Measurements from ENCODE around the gene LENEP. TPM values are rescaled to one million over a fixed set of nuclear protein-coding genes. Genes with fewer than 3 reads are reported as not detected.
A peak's percentile ranks its signal among the peaks of the same experiment; 100 is the strongest.

LENEP gene, protein sequence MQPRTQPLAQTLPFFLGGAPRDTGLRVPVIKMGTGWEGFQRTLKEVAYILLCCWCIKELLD
- polyA plus RNA-seq (ENCODE audit: insufficient read length in 12 of 12) = under 1 TPM in 1 of 12 donors, not detected in 11; 0.49 TPM
- long read RNA-seq, donor 1 = 0 reads
- long read RNA-seq, donor 2 = 0 reads
- long read RNA-seq, donor 3 = 0 reads
- long read RNA-seq, donor 4 = 0 reads
- long read RNA-seq, donor 5 = 0 reads
- long read RNA-seq, donor 6, partial matches to known transcripts = 0 of 1 reads
- long read RNA-seq, donor 6, other reads (novel, unspliced or antisense) = 0 of 1 reads
- long read RNA-seq, donor 7 = 0 reads
- long read RNA-seq, donor 8 = 0 reads
- long read RNA-seq, donor 9 = 0 reads
- long read RNA-seq, donor 10, partial matches to known transcripts = 0 of 1 reads
- long read RNA-seq, donor 10, other reads (novel, unspliced or antisense) = 0 of 1 reads
- long read RNA-seq, donor 11 = 0 reads

DNA sequence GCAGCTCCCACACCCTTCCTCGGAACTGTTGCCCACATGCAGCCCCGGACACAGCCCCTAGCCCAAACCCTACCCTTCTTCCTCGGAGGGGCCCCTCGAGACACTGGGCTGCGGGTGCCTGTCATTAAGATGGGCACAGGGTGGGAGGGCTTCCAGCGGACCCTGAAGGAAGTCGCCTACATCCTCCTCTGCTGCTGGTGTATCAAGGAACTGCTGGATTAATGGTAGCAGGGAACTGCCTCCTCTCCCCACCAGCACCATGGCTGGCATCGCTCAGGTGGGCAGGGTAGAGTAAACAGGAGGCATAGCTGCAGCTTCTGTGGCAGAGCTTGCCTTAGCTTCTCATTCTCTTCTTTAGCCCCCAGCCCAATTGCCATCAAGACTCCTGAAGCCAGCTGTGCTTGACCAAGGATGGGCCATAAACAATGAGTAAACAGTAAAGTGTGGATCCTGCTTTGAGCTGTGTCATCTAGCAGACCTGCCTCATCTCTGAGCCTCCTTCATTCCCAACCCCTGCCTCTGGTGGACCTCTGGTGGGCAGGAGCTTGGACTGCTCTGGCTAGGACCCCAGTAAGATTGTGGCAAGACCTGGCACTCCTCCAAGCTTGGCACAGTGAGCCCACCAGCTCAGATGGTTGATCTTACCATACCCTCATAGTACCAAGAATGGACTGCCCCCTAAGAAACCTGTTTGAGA is at the start of gene LENEP:
Gene LENEP (plus strand): TSS at position 15 of the 697 bp plus-strand sequence. CDS start 22 bp downstream, at position 37.
- DNase-seq = no peak

DNA sequence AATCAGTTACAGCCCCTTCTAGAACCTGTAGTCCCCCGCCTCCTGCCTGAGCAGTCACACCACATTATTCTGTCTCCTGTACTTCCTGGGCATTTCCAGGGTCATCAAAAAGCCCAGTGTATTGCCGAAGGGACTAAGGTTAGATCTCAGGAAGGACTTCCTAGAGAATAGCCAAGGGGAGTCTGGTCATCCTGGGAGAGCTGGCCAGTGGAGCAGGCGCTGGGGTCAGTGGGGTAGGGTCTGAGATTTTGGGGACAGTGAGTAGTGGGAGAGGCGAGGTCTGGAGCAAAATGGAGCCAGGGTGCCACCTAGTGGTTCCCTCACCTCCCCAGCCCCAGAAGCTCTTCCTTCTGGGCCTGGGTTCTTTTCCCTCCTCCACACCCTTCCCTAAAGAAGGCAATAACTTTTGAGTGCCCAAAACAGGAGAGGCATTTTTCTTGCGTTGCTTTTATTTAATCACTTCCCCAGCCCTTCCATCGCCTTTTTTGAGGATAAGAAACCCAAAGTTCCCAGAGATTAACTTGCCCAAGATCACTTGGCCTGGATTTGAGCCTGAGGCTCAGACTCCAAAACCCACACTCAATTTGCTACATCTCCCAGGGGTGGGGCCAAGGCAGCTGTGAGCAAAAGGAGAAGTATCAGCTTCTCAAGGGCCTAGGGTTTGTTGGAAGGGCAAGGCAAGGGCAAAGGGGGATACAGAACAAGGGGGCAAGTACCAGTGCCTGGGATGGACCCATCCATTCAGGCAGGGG is 49.6 kb upstream of the LENEP start:
- DNase-seq = no peak

DNA sequence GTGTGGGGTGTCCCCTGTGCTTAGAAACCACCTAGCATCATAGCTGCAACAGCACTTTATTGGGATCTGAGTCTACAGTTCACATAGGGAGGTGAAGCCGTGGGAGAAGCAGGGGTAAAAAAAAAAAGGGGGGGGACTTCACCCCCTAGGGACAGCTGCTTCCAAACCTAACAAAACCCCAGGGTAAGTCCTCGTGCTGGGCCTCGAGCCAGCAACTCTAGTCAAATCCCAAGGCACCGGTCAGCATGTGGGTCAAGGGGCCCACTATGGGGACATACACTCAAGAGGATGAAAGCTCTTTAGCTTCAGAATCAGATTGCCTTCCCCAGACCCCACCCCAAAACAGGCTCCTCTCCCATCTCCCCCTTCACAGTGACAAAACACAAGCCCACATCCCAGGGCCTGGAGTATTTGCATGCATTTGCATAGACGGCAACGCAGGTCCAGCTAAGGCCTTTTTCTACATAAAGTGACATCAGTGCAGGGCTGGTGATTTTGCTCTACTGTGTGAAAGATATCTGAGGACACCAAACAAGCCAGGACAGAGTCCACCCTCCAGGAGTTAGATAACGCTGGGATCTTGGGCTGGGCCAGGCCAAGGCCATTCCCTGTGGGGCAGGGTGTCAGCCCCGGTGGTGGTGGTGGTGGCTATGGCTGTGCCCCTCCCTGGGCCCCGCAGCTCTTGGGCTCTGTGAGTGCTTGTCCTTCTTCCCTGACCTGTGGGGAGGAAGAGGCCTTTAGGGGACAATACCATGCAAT is 48.8 kb upstream of the LENEP start:
- no peak for DNase-seq

DNA sequence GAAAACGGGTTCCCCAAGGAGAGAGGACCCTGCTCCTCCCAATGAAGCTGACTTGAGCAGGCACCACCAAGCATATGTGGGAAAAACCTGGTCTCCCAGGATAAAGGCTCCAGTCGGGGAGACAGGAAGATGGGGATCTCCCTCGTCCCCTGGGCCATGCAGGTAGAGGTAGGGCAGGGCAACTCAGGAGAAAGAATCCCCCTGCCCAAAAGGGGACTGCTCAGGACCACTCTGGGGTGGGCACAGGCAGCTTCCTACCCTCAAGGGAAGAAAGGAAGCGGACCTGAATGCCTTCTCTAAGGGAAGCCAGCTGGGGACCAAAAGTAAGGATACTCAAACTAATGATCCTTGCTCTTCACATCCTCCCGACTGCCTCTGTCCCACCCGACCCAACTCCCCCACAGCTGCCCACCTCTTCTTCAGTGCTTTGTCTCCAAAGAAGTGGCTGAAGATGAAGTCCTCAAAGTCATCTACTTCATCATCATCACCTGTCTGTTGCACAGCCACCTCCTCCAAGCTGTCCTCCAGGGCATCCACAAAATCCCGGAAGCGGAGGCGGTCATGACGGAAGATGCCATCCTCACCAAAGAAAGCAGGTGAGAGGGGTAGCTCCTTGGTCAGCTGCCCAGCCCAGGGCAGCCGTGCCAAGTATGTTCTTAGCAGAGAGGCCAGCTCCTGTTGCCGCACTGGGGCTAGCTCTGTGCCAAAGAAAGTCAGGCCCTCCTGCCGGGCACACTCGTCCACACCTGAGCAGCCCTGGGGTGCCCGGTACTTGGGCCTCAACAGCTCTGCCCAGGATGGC is 48.0 kb upstream of the LENEP start:
- DNase-seq = no peak

DNA sequence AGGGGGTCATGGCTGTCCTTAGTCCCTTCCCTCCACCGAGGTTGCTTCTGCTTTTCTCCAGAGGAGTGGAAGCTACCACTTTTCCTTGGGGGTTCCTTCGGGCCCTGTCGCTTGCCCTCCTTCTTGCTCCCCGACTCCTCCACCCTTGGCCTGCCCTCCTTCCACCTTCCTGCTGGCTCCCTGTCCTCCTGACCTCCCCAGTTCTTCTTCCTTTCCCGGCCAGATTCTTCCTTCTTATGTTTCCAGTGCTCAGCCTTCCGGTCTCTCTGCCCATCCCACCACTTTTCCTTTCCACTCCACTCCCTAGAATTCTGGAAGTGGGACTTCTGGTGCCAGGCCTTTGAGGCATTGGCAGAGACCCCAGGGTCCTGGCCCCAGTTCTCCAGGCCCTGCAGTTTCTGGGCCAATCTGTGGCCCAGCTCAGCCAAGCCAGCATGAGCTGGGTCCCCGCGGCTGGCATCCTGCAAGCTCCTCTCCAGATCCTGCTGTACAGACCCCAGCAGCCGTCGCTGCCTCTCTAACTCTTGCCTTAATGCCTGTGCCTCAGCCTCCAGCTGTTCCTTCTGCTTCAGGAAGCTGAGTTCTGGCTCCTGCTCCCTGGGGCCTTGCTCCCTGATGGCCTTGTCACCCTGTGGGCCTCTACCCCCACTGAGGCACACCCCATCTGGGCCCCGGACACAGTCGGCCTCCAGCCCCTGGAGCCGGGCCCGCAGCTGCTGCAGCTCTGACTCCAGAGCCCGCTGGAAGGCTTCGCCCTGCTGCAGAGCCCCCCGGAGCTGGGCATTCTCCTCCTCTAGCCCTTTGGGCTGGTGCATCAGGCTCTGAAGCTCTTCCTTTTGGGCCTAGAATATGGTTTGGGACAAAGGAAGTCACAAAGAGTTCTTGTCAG is 47.2 kb upstream of the LENEP start:
- DNase-seq = no peak

DNA sequence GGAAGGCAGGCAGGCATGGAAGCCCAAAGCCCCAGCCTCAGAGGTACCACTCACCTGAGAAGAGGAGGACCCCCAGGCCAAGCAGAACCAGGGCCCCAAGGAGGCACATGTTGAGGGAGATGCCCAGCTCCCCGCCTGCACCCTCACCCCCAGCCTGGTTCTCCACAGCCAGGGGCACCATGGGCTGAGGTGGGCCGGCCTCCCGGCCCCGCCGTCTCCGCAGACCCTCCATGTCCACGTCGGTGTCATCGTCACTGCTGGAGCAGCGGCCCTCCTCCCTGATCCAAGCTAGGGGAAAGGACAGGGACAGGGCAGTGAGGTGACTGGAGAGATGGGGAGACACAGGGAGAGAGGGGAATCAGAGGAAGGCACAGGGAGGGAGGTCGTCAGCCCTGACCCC is 45.3 kb upstream of the LENEP start:
- DNase-seq = no peak

DNA sequence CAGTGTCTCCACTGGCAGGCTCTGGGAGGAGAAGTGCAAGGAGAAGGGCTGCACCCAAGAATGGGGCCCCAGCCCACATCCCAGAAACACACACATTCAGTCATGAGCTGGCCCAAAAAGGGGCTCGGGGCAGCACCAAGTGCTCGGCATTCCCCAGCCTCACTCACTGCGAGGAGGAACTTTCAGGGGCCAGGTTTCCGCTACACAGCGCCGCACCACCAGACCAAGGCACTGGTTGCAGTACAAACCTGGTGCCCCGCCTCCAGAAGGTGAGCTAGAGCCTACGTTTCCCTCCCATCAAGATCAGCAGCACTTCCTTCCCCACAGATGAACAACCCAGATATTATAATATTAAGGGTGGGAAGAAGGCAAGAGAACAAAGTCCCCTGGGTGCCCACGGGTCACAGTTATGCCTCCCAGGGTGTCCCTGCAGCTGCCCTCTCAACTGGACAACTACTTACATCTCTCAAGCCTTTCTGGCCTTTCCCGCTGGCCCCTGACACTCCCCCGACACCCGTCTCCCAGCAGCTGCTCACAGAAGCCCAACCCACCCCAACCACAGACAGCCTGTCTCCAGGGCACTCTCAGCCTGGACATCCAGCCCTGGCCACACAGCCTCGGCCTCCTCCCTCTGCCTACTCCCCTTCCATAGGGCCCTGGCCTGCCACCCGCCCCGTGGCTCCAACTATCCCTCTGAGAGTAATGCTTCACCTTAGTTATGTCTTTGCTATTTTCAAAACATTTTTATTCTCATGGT is 41.3 kb upstream of the LENEP start:
- DNase-seq = no peak

DNA sequence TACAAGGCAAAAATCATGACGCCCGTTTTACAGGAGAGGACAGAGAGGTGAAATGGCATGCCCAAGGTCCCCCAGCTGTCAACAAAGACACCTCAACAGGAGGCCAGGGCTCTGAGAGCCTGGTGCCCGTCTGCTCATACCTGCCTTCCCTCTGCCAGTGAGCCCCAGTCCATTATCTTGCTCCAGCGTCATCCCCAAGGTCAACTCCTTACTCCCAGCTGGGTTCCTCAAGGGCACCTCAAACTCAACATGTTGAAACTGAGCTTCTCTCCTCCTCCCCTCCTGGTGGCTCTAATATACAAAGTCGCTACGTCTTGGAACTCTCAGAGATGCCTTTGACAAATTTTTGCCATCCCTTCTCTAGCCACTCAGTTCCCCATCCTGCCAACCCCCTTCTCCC is 40.7 kb upstream of the LENEP start:
- DNase-seq = no peak

DNA sequence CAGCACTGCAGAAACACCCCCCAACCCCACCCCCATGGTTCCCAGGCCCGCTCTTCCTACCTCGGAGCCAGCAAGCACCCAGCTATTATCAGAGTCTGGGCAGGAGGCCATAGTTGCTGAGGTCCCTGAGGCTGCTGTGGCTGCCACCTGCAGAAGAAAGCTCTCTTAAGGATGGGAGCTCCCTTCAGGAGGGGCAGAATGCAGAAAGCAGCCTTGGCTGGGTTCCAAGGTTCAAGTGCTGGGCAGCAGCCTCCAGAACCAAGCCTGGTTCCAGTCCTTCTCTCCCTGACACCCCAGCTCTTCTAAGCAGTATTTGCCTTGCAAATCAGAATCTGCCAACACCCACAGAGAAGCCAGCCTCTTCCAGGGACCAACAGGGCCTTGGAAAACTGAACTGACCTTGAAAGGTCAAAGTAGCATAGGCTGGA is 39.8 kb upstream of the LENEP start:
- no peak for DNase-seq

DNA sequence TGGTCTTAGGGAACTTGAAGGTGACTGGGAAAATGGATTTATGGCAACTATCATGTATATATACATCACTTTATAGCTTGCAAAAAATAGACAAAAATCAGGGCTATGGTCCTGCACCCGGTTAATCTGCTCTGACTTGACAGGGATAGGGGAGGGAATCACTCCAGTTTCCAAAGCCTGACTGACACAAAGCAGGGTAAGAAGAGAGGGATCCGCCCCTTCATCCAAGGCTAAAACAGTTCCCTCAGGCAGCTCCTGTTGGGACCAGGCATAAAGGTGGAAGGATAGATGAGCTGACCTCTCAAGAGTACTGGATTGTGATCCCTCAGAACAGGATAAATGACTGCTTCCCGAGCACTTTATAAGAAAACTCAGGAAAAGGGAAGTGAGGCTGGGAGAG is 38.8 kb upstream of the LENEP start:
- no peak for DNase-seq

DNA sequence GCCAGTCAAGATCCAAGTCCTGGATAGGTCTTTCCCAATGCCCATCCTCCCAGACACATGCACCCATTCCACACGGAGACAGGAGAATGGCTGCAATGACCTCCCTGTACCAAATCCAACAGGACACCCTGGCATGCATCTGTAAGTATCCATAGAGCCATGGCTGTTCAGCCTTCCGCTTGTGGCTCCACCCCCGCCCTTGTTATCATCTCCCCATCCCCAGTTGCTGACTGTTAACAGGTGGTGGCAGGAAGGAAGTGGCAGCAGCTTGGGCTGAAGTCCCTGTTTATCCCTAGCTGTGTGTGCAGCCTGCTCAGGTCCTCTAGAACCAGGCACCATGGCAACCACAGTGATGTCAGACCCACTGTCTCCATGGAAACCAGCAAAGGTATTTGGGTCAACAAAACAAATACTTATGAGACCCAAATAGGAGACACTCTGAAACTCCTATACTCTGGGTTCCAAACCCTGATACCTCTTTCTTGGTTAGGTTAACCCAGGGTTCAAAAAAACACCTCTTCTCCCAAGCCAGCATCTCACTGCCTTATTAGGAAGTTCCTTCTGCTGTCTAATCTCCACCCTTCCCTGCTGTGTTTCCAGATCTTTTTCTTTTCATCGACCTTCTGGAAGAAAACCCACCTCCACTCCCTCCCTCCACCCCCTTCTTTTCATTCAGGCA is 38.2 kb upstream of the LENEP start:
- no peak for DNase-seq

DNA sequence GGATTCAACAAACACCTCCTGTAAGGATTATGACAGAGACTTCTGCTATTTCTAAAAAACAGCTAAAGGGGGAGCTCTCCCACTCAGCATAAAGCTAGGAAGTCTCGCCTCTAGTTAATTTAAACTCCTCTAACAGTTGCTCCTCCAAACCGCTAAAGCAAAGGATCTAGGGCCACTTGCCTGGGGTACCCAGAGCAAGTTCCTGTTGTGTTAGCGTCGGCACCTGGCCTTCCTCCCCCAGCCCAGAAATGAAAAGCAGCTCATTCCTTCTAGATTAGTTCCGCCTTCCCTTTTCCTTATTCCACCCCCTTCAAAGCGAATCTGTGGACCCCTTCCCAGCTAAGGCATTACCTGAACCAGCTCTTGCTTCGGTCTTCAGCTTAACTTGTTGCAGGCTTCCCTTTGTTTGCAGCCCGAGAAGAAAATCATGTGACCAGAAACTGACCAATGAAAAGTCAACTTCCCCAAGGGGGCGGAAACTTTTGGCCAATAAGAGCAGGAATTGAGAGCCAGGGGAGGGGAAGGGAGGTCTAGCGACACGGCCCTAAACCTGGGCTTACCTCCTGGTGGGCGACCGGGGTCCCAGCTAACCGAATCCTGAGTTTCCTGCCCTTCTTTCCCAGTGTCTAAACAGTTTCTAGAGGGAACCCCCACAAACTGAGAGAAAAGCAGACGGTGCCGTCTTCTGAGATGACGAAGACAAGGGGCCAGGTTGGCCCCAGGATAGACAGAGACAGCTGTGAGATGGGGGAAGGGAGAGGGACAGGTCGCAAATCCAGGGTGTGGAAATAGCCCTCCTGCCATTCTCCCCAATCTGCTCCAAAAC is 37.5 kb upstream of the LENEP start, which contains the start of gene PBXIP1:
Gene PBXIP1 (minus strand): TSS at position 382 of the 826 bp plus-strand sequence. CDS start 2,378 bp downstream, outside the sequence.
- DNase-seq = peak; percentile 95

DNA sequence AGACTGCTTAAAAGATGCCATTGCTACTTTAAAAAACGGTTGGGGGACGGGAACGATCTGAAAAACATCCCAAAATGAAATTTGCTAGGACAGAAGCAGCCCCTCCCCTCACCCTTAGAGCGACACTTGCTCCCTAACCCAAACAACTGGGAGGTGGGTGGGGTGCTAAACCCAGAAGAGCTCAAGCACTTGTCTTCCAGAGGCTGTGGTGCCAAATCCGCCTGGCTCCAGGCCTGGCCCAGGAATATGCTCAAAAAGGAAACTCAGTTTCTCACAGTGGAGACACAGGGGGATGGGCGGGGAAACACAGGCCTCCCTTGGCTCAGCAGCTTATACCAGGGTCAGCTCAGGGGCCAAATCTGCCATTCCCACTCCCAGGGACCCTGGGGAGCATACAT is 36.8 kb upstream of the LENEP start:
- peak; percentile 60 for DNase-seq

DNA sequence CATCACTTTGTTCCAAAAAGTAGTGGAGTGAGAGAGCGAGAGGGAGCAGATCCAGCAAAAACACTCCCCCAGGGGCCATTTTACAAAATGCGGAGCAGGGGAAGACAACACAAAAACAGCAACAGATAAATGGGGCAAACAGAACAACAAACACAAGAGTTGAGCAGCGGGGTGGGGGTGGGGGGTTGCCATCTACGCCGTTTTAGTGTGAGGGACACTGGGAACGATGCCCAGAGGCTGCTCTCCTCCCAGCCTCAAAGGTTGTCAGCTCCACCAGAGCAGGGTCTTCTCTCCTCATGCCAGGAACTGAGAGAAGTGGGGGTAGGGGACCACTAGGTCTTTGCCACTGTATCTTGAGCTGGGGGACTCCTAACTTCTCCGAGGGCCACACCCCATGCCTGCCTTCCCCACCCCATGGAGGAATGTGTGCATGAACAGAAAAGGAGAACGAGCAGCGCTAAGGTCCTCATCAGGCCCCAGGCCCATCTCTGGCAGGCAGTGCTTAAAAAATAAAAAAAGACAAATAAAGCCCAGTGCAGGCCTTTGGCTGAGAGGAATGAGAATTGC is 36.2 kb upstream of the LENEP start:
- no peak for DNase-seq

DNA sequence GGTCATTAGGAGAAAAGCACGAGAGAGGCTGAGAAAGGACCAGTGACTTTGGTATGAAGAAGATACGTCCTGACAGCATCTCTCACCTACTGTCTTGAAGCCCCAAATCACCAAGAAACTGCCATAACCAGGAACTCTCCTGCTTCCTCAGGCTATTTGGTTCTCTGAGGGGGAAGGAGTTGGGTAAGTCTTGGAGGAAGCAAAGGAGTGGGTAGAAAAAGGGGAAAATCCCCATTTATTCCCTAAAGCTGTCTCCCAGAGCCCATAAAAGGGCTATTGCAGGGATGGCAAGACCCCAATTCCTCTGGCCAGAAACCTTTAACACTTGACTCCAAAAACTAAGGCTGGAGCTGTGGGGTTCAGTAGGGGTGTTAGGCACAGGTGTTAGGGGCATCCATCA is 35.4 kb upstream of the LENEP start:
- no peak for DNase-seq

DNA sequence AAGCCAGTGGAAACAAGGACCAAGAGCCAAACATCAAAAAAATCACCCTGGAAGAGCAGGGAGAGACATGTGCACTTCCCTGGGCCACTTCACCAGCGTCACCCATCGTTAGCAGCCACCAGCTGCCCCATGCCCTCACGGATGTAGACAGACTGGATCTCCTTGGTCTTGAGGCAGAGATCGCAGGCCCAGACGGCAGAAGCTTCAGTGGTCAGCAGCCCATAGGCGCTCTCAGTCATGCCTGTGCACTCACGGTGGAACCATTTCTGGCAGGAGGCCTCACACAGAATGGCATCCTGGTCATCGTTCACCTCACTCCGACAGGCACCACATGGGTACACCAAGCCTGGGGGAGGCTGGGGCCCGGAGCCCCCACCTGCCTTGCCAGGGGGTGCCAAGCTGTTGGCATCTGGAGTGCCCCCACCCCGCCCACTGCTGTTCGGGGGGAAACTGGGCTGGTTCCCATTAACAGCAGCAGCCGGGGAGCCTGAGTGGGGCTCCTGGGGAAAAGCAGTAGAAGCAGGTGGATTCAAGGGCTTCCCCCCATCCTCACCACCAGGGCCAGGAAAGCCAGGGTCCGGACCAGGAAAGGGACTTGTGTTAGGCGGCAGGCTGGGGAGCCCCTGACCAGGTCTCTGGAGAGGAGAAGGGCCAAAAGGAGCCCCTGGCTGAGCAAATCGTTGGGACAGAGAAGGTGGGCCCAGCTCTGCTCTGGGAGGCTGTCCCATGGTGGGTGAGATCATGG is 34.5 kb upstream of the LENEP start:
- DNase-seq = no peak

Measured in muscle of arm (tissue), 14 donors.